Left cardiac atrium (tissue), 4 donors: ENCODE data around the gene GNG2. TPM values are rescaled to one million over a fixed set of nuclear protein-coding genes. Genes with fewer than 3 reads are reported as not detected.

ENCODE experiments used
- ATAC-seq, 2 donors: fragments of 200-7000 bp; cut with Tn5 transposase; one replicate each; pipeline ENCODE4 v1.9.1; 2020; ENCODE audit warnings: mild to moderate bottlenecking in 2 of 2, moderate library complexity in 2 of 2
- DNase-seq: peaks from one replicate; pipeline ENCODE4 v3.0.0-alpha.2; 2020
- intact Hi-C, 2 donors: fragments of 100-400 bp; cut with DNase I; formaldehyde crosslinking; loops; one replicate each; pipeline versions ENCODE4 v1.14.1 to v1.15.1; 2022 to 2023
- long read RNA-seq: library from polyadenylated mRNA; unstranded; transcript quantifications from one replicate; pipeline ENCODE4 v2.0.0, GENCODE V29; 2021
- total RNA-seq, 2 donors: library from RNA; stranded (reverse); fragmentation: NEBNext Ultra II Directional; extraction: Animal tissue kit (Norgen Biotek cat#: 25700); gene quantifications; one replicate each; pipeline ENCODE4 v1.2.1, GENCODE V29; 2021
- donor health status: DM: no; HTN: yes; CAD: no.
- donor health status: DM: no; HTN: yes; CAD: no; lungs with severe emphysema.
- donor health status: DM: yes; HTN: yes; CAD: no.
- donor health status: Dilated cardiomyopathy.

GNG2 gene
- total RNA-seq, result 10 to 100 TPM; 15.0 to 25.6 TPM
- long read RNA-seq, transcript GNG2-213 (4 exons, 2,125 nt), result major isoform, 5 of 8 reads
- long read RNA-seq, partial matches to known transcripts, result 0 of 8 reads
- long read RNA-seq, other reads (novel, unspliced or antisense), result 3 of 8 reads

- peak; percentile 97 to 100 for ATAC-seq
- DNase-seq, result peak; percentile 83
- intact Hi-C loops, result loop anchor here in 1 of 2 donors (10.0 kb wide), 1 partner anchor 115 kb away; no protein-coding TSS in a partner anchor
Observed at GRCh38 chr14:51860164-51860824, at the start of gene GNG2. Gene GNG2 (plus strand): TSS chr14:51860612. CDS start chr14:51950679, 90,067 bp downstream.

- ATAC-seq (no peak), DNase-seq (no peak)
- intact Hi-C loops, result no loop called here
Observed at GRCh38 chr14:51811706-51812105, 48.7 kb upstream of the GNG2 start.

DNA sequence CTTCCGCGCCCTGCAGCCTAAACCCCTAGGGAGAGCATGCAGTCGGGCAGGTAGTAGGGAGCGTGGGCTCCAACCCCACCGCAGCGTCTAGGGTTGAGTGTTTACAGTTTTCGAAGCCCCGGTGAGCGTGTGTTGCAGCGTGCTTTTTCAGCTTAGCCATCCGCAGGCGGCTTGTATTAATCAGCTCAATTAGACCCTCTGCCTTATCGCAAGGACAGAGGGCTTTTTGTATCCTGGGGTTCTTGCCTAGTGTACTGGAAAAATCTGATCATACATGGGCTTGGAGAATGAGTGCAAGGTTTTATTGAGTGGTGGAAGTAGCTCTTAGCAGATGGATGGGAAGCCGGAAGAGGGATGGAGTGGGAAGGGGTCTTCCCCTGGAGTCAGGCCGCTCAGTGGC is 44.4 kb upstream of the GNG2 start:
- ATAC-seq (no peak), DNase-seq (no peak)
- intact Hi-C loops, result no loop called here

GRCh38 chr14:51817326-51817725 is 43.1 kb upstream of the GNG2 start:
- intact Hi-C loops, result no loop called here
- ATAC-seq (peak in 1 of 2 donors; percentile 15), DNase-seq (no peak)

DNA sequence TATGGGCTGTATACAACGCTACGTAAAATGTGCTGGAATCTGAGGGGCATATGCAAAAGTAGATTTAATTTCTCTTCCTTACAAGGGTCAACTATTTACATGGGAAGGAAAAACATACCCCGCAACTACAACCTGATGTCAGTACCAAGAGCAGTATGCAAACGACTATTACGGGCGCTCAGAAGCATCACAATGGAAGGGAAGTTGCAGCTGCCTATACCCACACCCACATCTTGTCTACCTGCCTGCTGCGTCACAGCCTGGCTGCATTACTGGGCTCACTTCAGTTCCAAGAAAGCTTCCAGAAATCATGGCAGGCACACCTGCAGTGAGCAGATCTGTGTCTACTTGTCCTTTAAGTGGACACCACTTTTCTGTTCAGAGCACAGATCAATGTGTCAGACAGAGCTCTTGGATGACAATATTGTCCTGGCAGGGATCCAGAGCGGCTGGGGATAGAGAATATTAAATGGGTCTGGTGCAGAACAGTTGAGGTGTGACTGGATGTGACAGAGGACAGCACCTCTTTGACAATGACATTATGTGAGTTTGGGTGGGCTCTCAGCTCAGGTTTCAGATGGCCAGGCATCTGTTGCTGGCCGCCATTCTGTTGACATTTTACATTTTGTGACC is 41.5 kb upstream of the GNG2 start:
- intact Hi-C loops, result no loop called here
- DNase-seq, result no peak
- ATAC-seq, result no peak

DNA sequence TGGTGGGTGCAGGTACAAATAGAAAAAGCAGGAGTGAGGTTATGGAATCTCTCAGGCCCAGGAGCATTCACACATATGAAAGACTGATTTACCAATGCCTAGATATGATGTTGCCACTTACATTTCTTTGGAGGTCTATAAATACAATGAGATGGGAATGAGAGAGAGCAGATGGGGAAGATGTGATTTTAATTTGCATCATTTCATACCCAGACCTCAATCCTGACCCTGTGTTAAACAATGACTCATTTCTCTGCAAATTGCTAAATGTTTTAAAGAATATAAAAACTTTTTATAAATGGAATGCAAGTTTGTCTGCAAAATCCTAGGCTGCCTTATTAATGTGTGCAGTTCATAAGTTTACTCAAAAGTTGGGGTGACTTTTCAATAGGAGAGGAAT is 38.6 kb upstream of the GNG2 start:
- ATAC-seq (no peak), DNase-seq (no peak)
- intact Hi-C loops, result no loop called here

GRCh38 chr14:51822499-51822898 is 37.9 kb upstream of the GNG2 start:
- DNase-seq (no peak), ATAC-seq (no peak)
- intact Hi-C loops, result no loop called here

- intact Hi-C loops, result no loop called here
- no peak for ATAC-seq
Observed at GRCh38 chr14:51823706-51824105, 36.7 kb upstream of the GNG2 start.

GRCh38 chr14:51824191-51824590 is 36.2 kb upstream of the GNG2 start:
- DNase-seq, result no peak
- ATAC-seq, result no peak
- intact Hi-C loops, result no loop called here

More at GRCh38 chr14:51823706-51824105, 36.7 kb upstream of the GNG2 start:
- DNase-seq, result no peak

DNA sequence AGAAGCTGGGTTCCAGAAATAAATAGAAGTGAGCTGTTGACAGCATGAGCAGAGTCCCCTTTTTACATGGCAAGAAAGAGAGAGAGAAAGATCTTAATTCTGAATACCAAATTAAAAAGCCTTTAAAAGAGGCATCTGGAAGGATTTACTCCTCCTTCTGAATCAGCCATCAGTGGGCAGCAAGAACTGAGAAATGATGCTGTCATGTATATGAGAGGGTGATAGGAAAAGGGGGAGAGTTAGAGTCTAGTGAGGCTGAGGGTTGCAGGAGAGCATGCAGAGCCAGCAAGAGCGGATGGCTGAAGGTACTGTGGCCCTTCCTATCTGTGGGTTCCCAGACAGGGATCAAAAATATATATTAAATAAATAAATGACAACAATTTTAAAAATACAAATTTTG is 34.5 kb upstream of the GNG2 start:
- DNase-seq, result no peak
- intact Hi-C loops, result no loop called here
- ATAC-seq, result no peak

DNA sequence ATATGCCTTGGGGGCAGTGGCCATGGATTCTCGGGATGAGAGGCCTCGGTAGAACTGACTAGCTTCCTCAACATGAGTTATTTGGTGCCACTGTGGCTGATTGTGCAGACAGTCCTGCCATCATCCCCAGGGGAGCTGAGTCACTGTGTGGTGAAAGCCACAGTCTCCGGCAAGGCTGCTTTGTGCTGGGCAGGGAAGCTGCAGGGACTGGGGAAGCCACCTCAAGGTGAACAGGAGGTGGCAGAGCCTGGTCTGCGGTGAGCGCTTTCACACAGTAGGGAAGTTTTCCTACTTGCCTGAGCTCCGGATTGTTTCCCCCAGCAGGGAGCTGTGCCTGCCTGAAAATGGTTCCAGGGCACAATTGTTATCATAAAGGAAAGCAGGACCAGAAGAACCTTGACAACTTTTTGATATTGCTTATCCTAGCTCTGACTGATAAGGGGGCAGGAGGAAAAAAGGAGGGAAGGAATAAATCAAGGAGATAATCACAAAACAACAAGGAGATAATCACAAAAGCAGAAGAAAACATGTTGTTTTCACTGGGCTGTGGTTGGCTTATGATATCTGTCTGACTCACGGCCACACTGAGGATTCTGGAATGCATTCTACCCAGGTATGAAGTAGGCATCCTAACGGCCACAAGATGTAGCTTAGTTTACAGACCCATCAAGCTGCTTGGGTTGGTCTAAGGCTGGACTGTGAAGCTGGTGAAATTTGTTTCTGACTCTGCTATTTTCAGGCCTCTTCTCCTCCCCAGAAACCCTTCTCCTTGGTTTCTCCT is 32.2 kb upstream of the GNG2 start:
- intact Hi-C loops, result no loop called here
- DNase-seq, result peak; percentile 33
- peak; percentile 47 to 56 for ATAC-seq

GRCh38 chr14:51834240-51834639 is 26.2 kb upstream of the GNG2 start:
- ATAC-seq (no peak), DNase-seq (no peak)
- intact Hi-C loops, result no loop called here

DNA sequence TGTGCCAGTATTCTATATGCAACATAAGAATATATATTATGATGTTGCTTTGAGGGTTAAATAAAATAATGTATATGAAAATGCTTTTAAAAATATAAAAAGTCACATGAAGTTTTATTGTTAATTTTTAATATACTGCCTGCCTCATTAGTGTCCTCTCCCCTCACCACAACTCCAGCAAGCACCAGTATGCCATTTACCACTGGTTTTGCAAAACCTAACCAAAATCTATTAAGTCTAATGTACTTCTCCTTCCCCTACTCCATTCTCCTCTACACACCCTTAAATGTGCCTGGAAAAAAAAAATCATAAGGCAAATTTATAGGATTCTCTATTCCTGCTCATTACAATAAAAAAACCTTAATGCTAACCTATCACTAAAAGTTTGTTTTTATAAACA is 24.0 kb upstream of the GNG2 start:
- intact Hi-C loops, result no loop called here
- DNase-seq, result no peak
- no peak for ATAC-seq

DNA sequence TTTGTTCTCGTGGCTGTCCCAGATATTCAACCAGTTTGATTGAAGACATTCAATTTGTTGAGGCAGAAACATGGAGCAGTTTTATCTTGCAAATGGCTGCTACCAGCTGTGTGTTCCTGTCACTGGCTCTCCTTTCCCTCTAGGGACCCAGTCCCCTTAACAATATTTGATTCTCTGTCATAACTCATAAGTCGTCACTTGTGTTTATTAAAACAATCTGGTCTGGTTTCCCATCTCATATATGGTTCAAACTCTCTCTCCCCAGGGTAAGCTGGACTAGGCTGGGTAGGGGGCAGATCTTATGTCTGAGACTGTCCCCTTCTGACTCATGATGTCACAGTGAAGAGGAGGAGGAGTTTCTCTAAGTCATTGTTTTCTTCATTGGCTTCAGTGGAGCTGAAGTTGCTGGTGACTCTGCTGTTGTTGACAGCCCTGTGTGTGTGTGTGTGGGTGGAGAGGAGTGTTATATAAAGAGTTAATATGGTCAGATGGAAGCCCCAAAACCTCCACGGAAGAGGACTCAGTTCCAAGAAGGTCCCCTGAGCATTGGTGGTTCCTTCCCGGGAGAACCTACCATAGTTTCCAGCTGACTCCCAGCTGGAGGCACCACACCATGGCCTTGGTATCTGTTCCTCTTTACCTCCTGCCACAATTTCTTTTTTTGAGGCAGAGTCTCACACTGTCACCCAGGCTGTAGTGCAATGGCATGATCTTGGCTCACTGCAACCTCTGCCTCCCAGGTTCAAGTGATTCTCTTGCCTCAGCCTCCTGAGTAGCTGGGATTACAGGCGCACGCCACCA is 16.1 kb upstream of the GNG2 start:
- no peak for DNase-seq
- ATAC-seq, result peak in 1 of 2 donors; percentile 15
- intact Hi-C loops, result no loop called here

- intact Hi-C loops, result no loop called here
- ATAC-seq, result no peak
- no peak for DNase-seq
Observed at GRCh38 chr14:51845811-51846210, 14.6 kb upstream of the GNG2 start.

- ATAC-seq (peak; percentile 83 to 87), DNase-seq (peak; percentile 40)
- intact Hi-C loops, result no loop called here
Observed at GRCh38 chr14:51846631-51847488, 13.6 kb upstream of the GNG2 start.

GRCh38 chr14:51847489-51847796 is 13.0 kb upstream of the GNG2 start:
- intact Hi-C loops, result no loop called here

GRCh38 chr14:51848120-51848519 is 12.3 kb upstream of the GNG2 start:
- DNase-seq, result no peak
- intact Hi-C loops, result no loop called here
- no peak for ATAC-seq

More at GRCh38 chr14:51847489-51847796, 13.0 kb upstream of the GNG2 start:
- DNase-seq (no peak), ATAC-seq (no peak)
